ENCODE data around the gene PGBD5. TPM values are rescaled to one million over a fixed set of nuclear protein-coding genes. Genes with fewer than 3 reads are reported as not detected.

Gene PGBD5
- polyA plus RNA-seq, 1 of the 3 experiments (the other 2 are of a cell fraction): 0.15 TPM

DNA sequence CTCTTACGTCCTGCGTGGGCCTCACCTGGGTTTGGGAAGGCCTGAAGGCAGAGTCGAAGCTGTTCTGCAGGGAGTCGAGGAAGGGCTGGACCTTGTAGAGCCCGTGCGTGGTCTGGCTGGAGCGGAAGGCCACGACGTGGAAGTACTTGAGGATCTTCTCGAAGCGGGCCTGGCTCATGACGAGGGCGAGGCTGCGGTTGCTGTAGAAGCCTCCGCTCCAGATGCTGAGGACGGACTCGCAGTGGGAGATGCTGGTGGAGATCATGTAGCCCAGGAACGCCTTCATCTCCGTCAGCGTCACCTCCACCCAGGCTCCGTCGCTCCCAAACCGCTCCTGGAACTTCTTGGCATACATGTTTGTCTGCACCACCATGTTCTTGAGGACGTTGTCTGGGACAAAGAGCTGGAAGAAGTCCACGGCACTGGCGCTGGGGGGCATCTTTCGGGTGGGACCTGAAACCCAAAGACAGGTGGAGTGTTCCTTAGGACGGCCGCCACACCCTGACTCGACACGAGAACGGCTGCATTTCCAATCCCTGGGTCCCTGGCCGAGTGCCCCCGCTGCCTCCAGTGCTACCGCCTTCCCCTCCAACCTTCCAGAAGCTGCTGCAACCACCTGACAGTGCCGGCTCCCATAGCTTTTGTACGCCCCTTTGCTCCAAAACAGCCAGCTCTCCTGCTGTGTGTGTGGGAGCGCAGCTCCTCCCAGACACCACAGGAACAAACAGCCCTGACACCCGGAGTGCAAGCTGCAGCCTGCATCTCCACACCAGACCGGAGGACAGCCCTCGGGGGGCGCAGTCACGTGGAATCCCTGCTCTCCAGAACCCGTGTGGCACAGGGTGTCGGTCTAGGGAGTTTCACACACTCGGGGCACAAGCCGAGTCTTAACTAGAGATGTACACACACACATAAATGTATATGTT, 69.0 kb downstream of the PGBD5 start:
- Histone ChIP-seq H3K9me3 (no peaks in the 10 kb centered on the region), H3K9ac (no peak overlapping the region), H3K27ac (ENCODE audit: low read depth in 2 of 2, low read length in 1 of 2) (no peak overlapping the region), H3K4me2 (no peak overlapping the region), H3F3A (replicated peaks; ENCODE audit: insufficient read depth) (no peaks in the 10 kb centered on the region), H3K4me1 (ENCODE audit: control insufficient read depth in 1 of 2, insufficient read depth in 2 of 2, low read depth in 1 of 2, low read length in 1 of 2) (peaks cover 0 to 7% of the 10 kb centered on the region in 2 experiments; a peak in 1 of 4 replicates), H2AFZ (ENCODE audit: low read depth) (no peak overlapping the region), H3K27me3 (ENCODE audit: insufficient read depth) (no peaks in the 10 kb centered on the region), H3K9me2 (no peaks in the 10 kb centered on the region), H3K36me3 (replicated peaks in 1 of 2; ENCODE audit: control insufficient read depth in 1 of 2, insufficient read depth in 2 of 2, low read length in 1 of 2) (no peaks in the 10 kb centered on the region), H3K79me2 (ENCODE audit: insufficient read depth) (no peaks in the 10 kb centered on the region), H3K4me3 (ENCODE audit: low read depth in 2 of 2, low read length in 1 of 2) (no peak overlapping the region), H4K20me1 (ENCODE audit: insufficient read depth) (no peaks in the 10 kb centered on the region)
- WGBS (ENCODE audit: low lambda C conversion rate): 63% methylated on average over 31 of the region's 47 CpGs
- ChIA-PET CTCF (no interaction called here), POLR2A (no interaction called here)
- no peak for DNase-seq
- TF ChIP-seq MXI1 (IDR thresholded peaks at IDR 0.05; ENCODE audit: low read depth, low read length) (no peak), FOXM1 (IDR thresholded peaks at IDR 0.05; ENCODE audit: low read depth) (no peak), CHD2 (IDR thresholded peaks at IDR 0.05; ENCODE audit: low read length, partially characterized antibody) (no peak), RXRA (IDR thresholded peaks at IDR 0.05; ENCODE audit: borderline replicate concordance, low read depth) (no peak), TCF12 (IDR thresholded peaks at IDR 0.05) (no peak), NRF1 (IDR thresholded peaks at IDR 0.05; ENCODE audit: low read depth, low read length) (no peak), MAX (IDR thresholded peaks at IDR 0.05; ENCODE audit: low read depth) (no peak), GABPA (IDR thresholded peaks at IDR 0.05; ENCODE audit: low read depth) (no peak), USF2 (IDR thresholded peaks at IDR 0.05; ENCODE audit: borderline replicate concordance, low read depth, low read length) (no peak), ZBTB33 (IDR thresholded peaks at IDR 0.05; ENCODE audit: borderline replicate concordance, low read depth) (no peak), GATA2 (CRISPR knock-in tag; IDR thresholded peaks at IDR 0.05) (no peak), POLR2AphosphoS5 (IDR thresholded peaks at IDR 0.05; ENCODE audit: low read depth, low read length) (no peak), EZH2phosphoT487 (IDR thresholded peaks at IDR 0.05; ENCODE audit: borderline replicate concordance, low read depth) (no peak)
- TF ChIP-seq, protein P1, sequence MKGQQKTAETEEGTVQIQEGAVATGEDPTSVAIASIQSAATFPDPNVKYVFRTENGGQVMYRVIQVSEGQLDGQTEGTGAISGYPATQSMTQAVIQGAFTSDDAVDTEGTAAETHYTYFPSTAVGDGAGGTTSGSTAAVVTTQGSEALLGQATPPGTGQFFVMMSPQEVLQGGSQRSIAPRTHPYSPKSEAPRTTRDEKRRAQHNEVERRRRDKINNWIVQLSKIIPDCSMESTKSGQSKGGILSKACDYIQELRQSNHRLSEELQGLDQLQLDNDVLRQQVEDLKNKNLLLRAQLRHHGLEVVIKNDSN (IDR thresholded peaks at IDR 0.05; ENCODE audit: borderline replicate concordance, low read depth): no peak

Data from SK-N-SH (cell line).